ENCODE measurements around the gene SLC23A2.

- TF ChIP-seq, protein P1, sequence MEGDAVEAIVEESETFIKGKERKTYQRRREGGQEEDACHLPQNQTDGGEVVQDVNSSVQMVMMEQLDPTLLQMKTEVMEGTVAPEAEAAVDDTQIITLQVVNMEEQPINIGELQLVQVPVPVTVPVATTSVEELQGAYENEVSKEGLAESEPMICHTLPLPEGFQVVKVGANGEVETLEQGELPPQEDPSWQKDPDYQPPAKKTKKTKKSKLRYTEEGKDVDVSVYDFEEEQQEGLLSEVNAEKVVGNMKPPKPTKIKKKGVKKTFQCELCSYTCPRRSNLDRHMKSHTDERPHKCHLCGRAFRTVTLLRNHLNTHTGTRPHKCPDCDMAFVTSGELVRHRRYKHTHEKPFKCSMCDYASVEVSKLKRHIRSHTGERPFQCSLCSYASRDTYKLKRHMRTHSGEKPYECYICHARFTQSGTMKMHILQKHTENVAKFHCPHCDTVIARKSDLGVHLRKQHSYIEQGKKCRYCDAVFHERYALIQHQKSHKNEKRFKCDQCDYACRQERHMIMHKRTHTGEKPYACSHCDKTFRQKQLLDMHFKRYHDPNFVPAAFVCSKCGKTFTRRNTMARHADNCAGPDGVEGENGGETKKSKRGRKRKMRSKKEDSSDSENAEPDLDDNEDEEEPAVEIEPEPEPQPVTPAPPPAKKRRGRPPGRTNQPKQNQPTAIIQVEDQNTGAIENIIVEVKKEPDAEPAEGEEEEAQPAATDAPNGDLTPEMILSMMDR (IDR thresholded peaks at IDR 0.05) = no peak
- TF ChIP-seq POLR2A (IDR thresholded peaks at IDR 0.05) = no peak
Observed at GRCh38 chr20:5040345-5040744, 39.0 kb upstream of the SLC23A2 start.
